ENCODE data around the gene MYBL2. TPM values are rescaled to one million over a fixed set of nuclear protein-coding genes. Genes with fewer than 3 reads are reported as not detected.

MYBL2 gene
- total and polyA plus RNA-seq, 2 donors (not counting 1 experiment from before 2014, with no cell fraction given): 2.7 to 35.8 TPM

GRCh38 chr20:43691928-43692524 lies 25.1 kb downstream of the MYBL2 start:
- TF ChIP-seq CTCF (IDR thresholded peaks at IDR 0.05): peak; percentile 81
- no peak for TF ChIP-seq EZH2 (IDR thresholded peaks at IDR 0.05; ENCODE audit: borderline replicate concordance, insufficient read depth, low read depth, low read length, poor library complexity, severe bottlenecking)
- Histone ChIP-seq H3K9ac (ENCODE audit: low read length) (no peak overlapping the region), H3K9me3 (ENCODE audit: control extremely low read depth in 1 of 3, control insufficient read depth in 2 of 3, insufficient read depth in 1 of 3, low read length in 2 of 3) (no peaks in the 10 kb centered on the region), H3K4me2 (replicated peaks; ENCODE audit: low read depth, low read length, poor library complexity, severe bottlenecking) (no peak overlapping the region), H3K36me3 (replicated peaks in 1 of 2; ENCODE audit: control extremely low read depth in 1 of 2, control insufficient read depth in 1 of 2, extremely low read depth in 1 of 2, insufficient read depth in 2 of 2, low read length in 1 of 2) (peaks cover 0 to 44% of the 10 kb centered on the region in 2 experiments), H3K4me3 (ENCODE audit: control extremely low read depth in 1 of 5, extremely low read depth in 1 of 5, insufficient read depth in 1 of 5, low read depth in 2 of 5, low read length in 4 of 5) (no peak overlapping the region), H3K27me3 (replicated peaks in 1 of 4; ENCODE audit: control extremely low read depth in 1 of 4, control insufficient read depth in 3 of 4, insufficient read depth in 4 of 4, low read length in 3 of 4) (no peaks in the 10 kb centered on the region), H3K4me1 (ENCODE audit: control insufficient read depth in 2 of 2, insufficient read depth in 2 of 2, low read length in 2 of 2) (peaks cover 0 to 6% of the 10 kb centered on the region in 2 donors), H4K20me1 (ENCODE audit: control insufficient read depth, insufficient read depth, low read length, poor library complexity, severe bottlenecking) (no peaks in the 10 kb centered on the region), H3K27ac (ENCODE audit: low read length in 2 of 2) (no peak overlapping the region), H2AFZ (ENCODE audit: insufficient read depth, low read depth, low read length, poor library complexity, severe bottlenecking) (peak overlapping the region; percentile 20), H3K79me2 (ENCODE audit: control insufficient read depth, insufficient read depth, low read length) (peaks cover 3% of the 10 kb centered on the region)
- intact Hi-C loops (cut with micrococcal nuclease): loop anchor here (1.0 kb wide), 5 partner anchors 10 to 388 kb away; partner anchors contain the start of gene IFT52
- peak overlapping the region; percentile 74 for H3K27ac Mint-ChIP-seq
- DNase-seq: peak; percentile 83
- peaks cover 6% of the 10 kb centered on the region for H3K4me1 Mint-ChIP-seq
- ATAC-seq (ENCODE audit: low read depth): peak; percentile 93
- CTCF ChIA-PET: interaction anchor here (0.6 to 9.4 kb wide), 43 partner anchors 11 to 497 kb away, joined by 3 to 273 read pairs (median 4); partner anchors contain the start of genes IFT52, SGK2 and SRSF6
- WGBS (ENCODE audit: insufficient coverage): 92% methylated on average over 5 of the region's 5 CpGs
- POLR2A ChIA-PET: interaction anchor here (0.9 to 1.2 kb wide), 2 partner anchors 10 to 154 kb away, joined by 3 to 4 read pairs; no protein-coding TSS in a partner anchor
- H3K4me3 Mint-ChIP-seq: no peak overlapping the region
- H3K27me3 Mint-ChIP-seq: no peaks in the 10 kb centered on the region
- no peaks in the 10 kb centered on the region for H3K9me3 Mint-ChIP-seq (ENCODE audit: insufficient read depth)

DNA sequence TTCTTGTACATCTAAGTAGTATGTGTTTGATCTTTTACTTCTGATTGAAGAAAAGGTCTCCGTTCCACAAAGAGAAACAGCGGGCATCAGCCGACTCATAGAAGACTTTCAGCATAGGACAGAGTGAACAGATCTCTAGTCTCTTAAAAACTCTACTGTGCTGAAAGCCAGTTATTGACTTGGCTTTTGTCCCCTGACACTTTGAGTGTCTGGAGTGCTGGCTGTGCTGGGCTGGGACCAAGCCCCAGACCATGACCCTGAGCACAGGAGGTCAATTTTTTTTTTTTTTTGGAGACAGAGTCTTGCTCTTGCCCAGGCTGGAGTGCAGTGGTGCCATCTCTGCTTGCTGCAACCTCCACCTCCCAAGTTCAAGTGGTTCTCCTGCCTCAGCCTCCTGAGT lies 27.8 kb downstream of the MYBL2 start:
- 100% methylated on average over 2 of the region's 3 CpGs for WGBS (ENCODE audit: insufficient coverage)
- no peak for ATAC-seq (ENCODE audit: low read depth)
- CTCF ChIA-PET: interaction anchor here (9.4 kb wide), 1 partner anchor 157 kb away, joined by 273 read pairs; no protein-coding TSS in a partner anchor

More for the DNA sequence above, 27.8 kb downstream of the MYBL2 start:
- intact Hi-C loops (cut with micrococcal nuclease): no loop called here
- TF ChIP-seq CTCF (IDR thresholded peaks at IDR 0.05) (no peak), EZH2 (IDR thresholded peaks at IDR 0.05; ENCODE audit: borderline replicate concordance, insufficient read depth, low read depth, low read length, poor library complexity, severe bottlenecking) (no peak)
- Mint-ChIP-seq H3K27ac (no peak overlapping the region), H3K27me3 (no peaks in the 10 kb centered on the region), H3K4me1 (peaks cover 6% of the 10 kb centered on the region), H3K9me3 (ENCODE audit: insufficient read depth) (no peaks in the 10 kb centered on the region), H3K4me3 (no peak overlapping the region)
- H3K27me3 ChIP-seq (replicated peaks in 1 of 4; ENCODE audit: control extremely low read depth in 1 of 4, control insufficient read depth in 3 of 4, insufficient read depth in 4 of 4, low read length in 3 of 4): no peaks in the 10 kb centered on the region
- H3K4me3 ChIP-seq (ENCODE audit: control extremely low read depth in 1 of 5, extremely low read depth in 1 of 5, insufficient read depth in 1 of 5, low read depth in 2 of 5, low read length in 4 of 5): no peak overlapping the region
- POLR2A ChIA-PET: no interaction called here
- DNase-seq: no peak
- H4K20me1 ChIP-seq (ENCODE audit: control insufficient read depth, insufficient read depth, low read length, poor library complexity, severe bottlenecking): no peaks in the 10 kb centered on the region
- H2AFZ ChIP-seq (ENCODE audit: insufficient read depth, low read depth, low read length, poor library complexity, severe bottlenecking): no peak overlapping the region
- H3K79me2 ChIP-seq (ENCODE audit: control insufficient read depth, insufficient read depth, low read length): peaks cover under 1% of the 10 kb centered on the region
- H3K4me2 ChIP-seq (replicated peaks; ENCODE audit: low read depth, low read length, poor library complexity, severe bottlenecking): no peak overlapping the region
- no peaks in the 10 kb centered on the region for H3K9me3 ChIP-seq (ENCODE audit: control extremely low read depth in 1 of 3, control insufficient read depth in 2 of 3, insufficient read depth in 1 of 3, low read length in 2 of 3)
- H3K27ac ChIP-seq (ENCODE audit: low read length in 2 of 2): no peak overlapping the region
- H3K4me1 ChIP-seq (ENCODE audit: control insufficient read depth in 2 of 2, insufficient read depth in 2 of 2, low read length in 2 of 2): peaks cover 0 to 6% of the 10 kb centered on the region in 2 donors
- H3K9ac ChIP-seq (ENCODE audit: low read length): no peak overlapping the region
- H3K36me3 ChIP-seq (replicated peaks in 1 of 2; ENCODE audit: control extremely low read depth in 1 of 2, control insufficient read depth in 1 of 2, extremely low read depth in 1 of 2, insufficient read depth in 2 of 2, low read length in 1 of 2): peaks cover 0 to 32% of the 10 kb centered on the region in 2 experiments

Measured in B cell (primary cell).